Measurements from ENCODE around the gene RPL37. TPM values are rescaled to one million over a fixed set of nuclear protein-coding genes. Genes with fewer than 3 reads are reported as not detected.
"Not testable (repeated sequence)": the region's sequence is repeated elsewhere in the genome, so short reads cannot be mapped to it uniquely, and the experiment has no call there.

RPL37 gene
- total RNA-seq, 3 donors from 2014 or later (not counting 1 experiment from before 2014, with no cell fraction given) = 961 to 1,288 (median 1,179) TPM

DNA sequence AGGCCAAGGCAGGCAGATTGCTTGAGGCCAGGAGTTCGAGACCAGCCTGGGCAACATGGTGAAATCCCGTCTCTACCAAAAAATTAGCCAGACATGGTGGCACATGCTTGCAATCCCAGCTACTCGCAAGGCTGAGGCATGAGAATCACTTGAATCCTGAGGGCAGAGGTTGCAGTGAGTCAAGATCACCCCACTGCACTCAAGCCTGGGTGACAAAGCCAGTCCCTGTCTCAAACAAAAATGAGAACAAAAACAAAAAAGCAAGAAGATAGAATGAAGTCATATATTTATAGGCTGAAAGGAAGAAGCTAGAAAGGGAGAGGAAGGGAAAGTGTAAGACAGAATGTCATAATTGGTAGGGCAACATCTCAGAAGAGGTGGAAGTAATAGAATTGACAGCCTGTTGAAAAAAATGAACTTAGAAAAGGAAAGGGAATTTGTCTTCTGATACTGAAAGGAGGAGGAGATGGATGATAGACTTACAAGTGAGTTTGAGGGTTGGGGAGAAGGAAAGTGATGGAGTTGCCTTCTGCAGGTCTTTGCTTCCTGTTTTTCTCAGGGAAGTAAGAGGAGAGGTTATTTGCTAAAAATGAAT, 38.4 kb upstream of the RPL37 start:
- H3K27ac Mint-ChIP-seq = no peak overlapping the region
- TF ChIP-seq CTCF (IDR thresholded peaks at IDR 0.05) = no peak
- H3K4me3 Mint-ChIP-seq = no peak overlapping the region
- H3K27ac ChIP-seq (ENCODE audit: low read length) = no peak overlapping the region
- H3K27me3 Mint-ChIP-seq (ENCODE audit: low read depth in 2 of 2) = peaks cover 7% of the 10 kb centered on the region in 2 donors
- H3K9me3 ChIP-seq (ENCODE audit: control insufficient read depth, insufficient read depth, low read length) = peaks cover 3% of the 10 kb centered on the region
- H3K4me1 Mint-ChIP-seq = no peaks in the 10 kb centered on the region
- no peaks in the 10 kb centered on the region for H3K36me3 Mint-ChIP-seq
- ATAC-seq (no peak), DNase-seq (no peak)
- H3K36me3 ChIP-seq (ENCODE audit: control insufficient read depth, insufficient read depth, low read length) = no peaks in the 10 kb centered on the region
- 91% methylated on average over 3 of the region's 3 CpGs for WGBS (ENCODE audit: insufficient coverage)
- H3K9me3 Mint-ChIP-seq = no peaks in the 10 kb centered on the region
- H3K27me3 ChIP-seq (ENCODE audit: control insufficient read depth, insufficient read depth, low read length) = no peaks in the 10 kb centered on the region
- intact Hi-C loops (cut with micrococcal nuclease) = no loop called here
- H3K4me1 ChIP-seq (ENCODE audit: control insufficient read depth, insufficient read depth, low read length) = no peaks in the 10 kb centered on the region
- H3K4me3 ChIP-seq (ENCODE audit: low read length) = no peak overlapping the region

GRCh38 chr5:40872253-40872652, 37.2 kb upstream of the RPL37 start:
- intact Hi-C loops (cut with micrococcal nuclease); H3K4me1 ChIP-seq (ENCODE audit: control insufficient read depth, insufficient read depth, low read length); H3K4me1 Mint-ChIP-seq; H3K27me3 Mint-ChIP-seq (ENCODE audit: low read depth in 2 of 2); H3K4me3 ChIP-seq (ENCODE audit: low read length); H3K36me3 ChIP-seq (ENCODE audit: control insufficient read depth, insufficient read depth, low read length); H3K9me3 ChIP-seq (ENCODE audit: control insufficient read depth, insufficient read depth, low read length); H3K27ac ChIP-seq (ENCODE audit: low read length); ATAC-seq; H3K27me3 ChIP-seq (ENCODE audit: control insufficient read depth, insufficient read depth, low read length); H3K36me3 Mint-ChIP-seq; DNase-seq; H3K9me3 Mint-ChIP-seq; H3K27ac Mint-ChIP-seq; H3K4me3 Mint-ChIP-seq: not testable (repeated sequence)
- 84% methylated on average over 7 of the region's 8 CpGs for WGBS (ENCODE audit: insufficient coverage)

DNA sequence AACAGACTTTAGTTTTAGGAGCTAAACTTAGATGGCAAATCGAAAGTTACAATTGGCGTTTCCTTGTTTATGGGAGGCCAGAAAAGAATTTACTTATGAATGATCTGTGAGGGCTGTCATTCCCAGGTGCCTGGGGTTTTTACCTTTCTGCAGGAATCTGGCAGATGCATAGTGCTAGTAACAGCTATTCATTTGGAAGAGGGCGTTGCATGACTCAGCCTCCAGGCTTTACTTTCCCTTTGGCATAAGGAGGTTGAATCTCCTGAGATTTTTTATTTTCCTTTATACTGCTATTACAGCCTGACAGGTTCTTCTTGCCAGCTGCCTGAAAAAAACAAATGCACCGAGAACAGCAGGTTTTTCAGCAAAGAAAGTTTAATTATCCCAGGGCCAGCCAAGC, 36.2 kb upstream of the RPL37 start:
- peaks cover 0 to 3% of the 10 kb centered on the region in 2 donors for H3K27me3 Mint-ChIP-seq (ENCODE audit: low read depth in 2 of 2)
- intact Hi-C loops (cut with micrococcal nuclease) = no loop called here
- H3K36me3 ChIP-seq (ENCODE audit: control insufficient read depth, insufficient read depth, low read length) = no peaks in the 10 kb centered on the region
- H3K4me3 Mint-ChIP-seq = no peak overlapping the region
- H3K9me3 ChIP-seq (ENCODE audit: control insufficient read depth, insufficient read depth, low read length) = no peaks in the 10 kb centered on the region
- H3K27me3 ChIP-seq (ENCODE audit: control insufficient read depth, insufficient read depth, low read length) = no peaks in the 10 kb centered on the region
- H3K4me1 ChIP-seq (ENCODE audit: control insufficient read depth, insufficient read depth, low read length) = no peaks in the 10 kb centered on the region
- no peaks in the 10 kb centered on the region for H3K4me1 Mint-ChIP-seq
- 90% methylated on average over 3 of the region's 4 CpGs for WGBS (ENCODE audit: insufficient coverage)
- H3K9me3 Mint-ChIP-seq = no peaks in the 10 kb centered on the region
- TF ChIP-seq CTCF (IDR thresholded peaks at IDR 0.05) = no peak
- no peak overlapping the region for H3K27ac Mint-ChIP-seq
- no peak for ATAC-seq
- no peaks in the 10 kb centered on the region for H3K36me3 Mint-ChIP-seq
- no peak overlapping the region for H3K27ac ChIP-seq (ENCODE audit: low read length)
- no peak overlapping the region for H3K4me3 ChIP-seq (ENCODE audit: low read length)
- DNase-seq = no peak

- Mint-ChIP-seq H3K4me1 (no peaks in the 10 kb centered on the region), H3K27ac (no peak overlapping the region), H3K27me3 (ENCODE audit: low read depth in 2 of 2) (peaks cover 0 to 3% of the 10 kb centered on the region in 2 donors), H3K4me3 (no peak overlapping the region), H3K9me3 (peaks cover 2 to 4% of the 10 kb centered on the region in 2 donors), H3K36me3 (peaks cover 9% of the 10 kb centered on the region)
- Histone ChIP-seq H3K36me3 (ENCODE audit: control insufficient read depth, insufficient read depth, low read length) (no peaks in the 10 kb centered on the region), H3K27me3 (ENCODE audit: control insufficient read depth, insufficient read depth, low read length) (no peaks in the 10 kb centered on the region), H3K27ac (ENCODE audit: low read length) (no peak overlapping the region), H3K4me3 (ENCODE audit: low read length) (no peak overlapping the region), H3K4me1 (ENCODE audit: control insufficient read depth, insufficient read depth, low read length) (no peaks in the 10 kb centered on the region), H3K9me3 (ENCODE audit: control insufficient read depth, insufficient read depth, low read length) (no peaks in the 10 kb centered on the region)
- DNase-seq (no peak), ATAC-seq (no peak)
- intact Hi-C loops (cut with micrococcal nuclease) = no loop called here
- WGBS (ENCODE audit: insufficient coverage) = 60% methylated on average over 1 of the region's 1 CpG
- no peak for TF ChIP-seq CTCF (IDR thresholded peaks at IDR 0.05)
Observed at GRCh38 chr5:40869384-40869783, 34.4 kb upstream of the RPL37 start.
